GM23338 (cell line): ENCODE measurements around the gene APBB1IP. TPM values are rescaled to one million over a fixed set of nuclear protein-coding genes. Genes with fewer than 3 reads are reported as not detected.
A peak's percentile ranks its signal among the peaks of the same experiment; 100 is the strongest.

Source experiments
- ATAC-seq: fragments of 200-7000 bp; cut with Tn5 transposase; 3 replicates; pipeline ENCODE4 v1.9.1; 2020
- DNase-seq: peaks from one replicate; pipeline ENCODE4 v3.0.0-alpha.2; 2015; ENCODE audit warnings: low spot score
- H2AFZ ChIP-seq: fragments of 200-600 bp; sonication (generic); 2 replicates; pipeline ENCODE4 v1.8.0; 2016; ENCODE audit warnings: antibody characterized with exemption, mild to moderate bottlenecking, moderate library complexity
- H3F3A ChIP-seq: fragments of 200-600 bp; sonication (generic); replicated peaks from 2 replicates; pipeline ENCODE4 v1.8.0; 2017; ENCODE audit warnings: antibody characterized with exemption, mixed run types, low read depth
- H3K27ac ChIP-seq: fragments of 200-600 bp; sonication (generic); 2 replicates; pipeline ENCODE4 v1.6.1; 2016; ENCODE audit warnings: low read depth
- H3K27me3 ChIP-seq: fragments of 200-600 bp; sonication (generic); 2 replicates; pipeline ENCODE4 v1.8.0; 2016; ENCODE audit warnings: mild to moderate bottlenecking, mixed run types, moderate library complexity; ENCODE audit not compliant: insufficient read depth
- H3K36me3 ChIP-seq: fragments of 200-600 bp; sonication (generic); 2 replicates; pipeline ENCODE4 v1.8.0; 2016; ENCODE audit warnings: mild to moderate bottlenecking; ENCODE audit not compliant: insufficient read depth
- H3K4me1 ChIP-seq: fragments of 200-600 bp; sonication (generic); 2 replicates; pipeline ENCODE4 v1.8.0; 2016; ENCODE audit warnings: mild to moderate bottlenecking, moderate library complexity; ENCODE audit not compliant: insufficient read depth
- H3K4me2 ChIP-seq: fragments of 200-600 bp; sonication (generic); 2 replicates; pipeline ENCODE4 v1.7.1; 2017; ENCODE audit warnings: mixed run types
- H3K4me3 ChIP-seq: fragments of 200-600 bp; sonication (generic); 2 replicates; pipeline ENCODE4 v1.6.1; 2016; ENCODE audit warnings: mixed run types
- H3K79me2 ChIP-seq: fragments of 200-600 bp; sonication (generic); replicated peaks from 2 replicates; pipeline ENCODE4 v1.8.0; 2017; ENCODE audit warnings: mild to moderate bottlenecking; ENCODE audit not compliant: insufficient read depth
- H3K9me2 ChIP-seq: fragments of 200-600 bp; sonication (generic); 2 replicates; pipeline ENCODE4 v1.8.0; 2017; ENCODE audit not compliant: insufficient read depth
- H4K20me1 ChIP-seq: fragments of 200-600 bp; sonication (generic); replicated peaks from 2 replicates; pipeline ENCODE4 v1.8.0; 2017; ENCODE audit warnings: mild to moderate bottlenecking; ENCODE audit not compliant: insufficient read depth
- H3K27ac Mint-ChIP-seq: 2 replicates; pipeline ENCODE4 v1.8.0; 2020; ENCODE audit warnings: inconsistent platforms, mild to moderate bottlenecking, moderate library complexity, mixed read lengths
- H3K27me3 Mint-ChIP-seq: 3 replicates; pipeline ENCODE4 v1.8.0; 2022; ENCODE audit warnings: low read depth, mild to moderate bottlenecking, moderate library complexity, mixed read lengths, inconsistent platforms; ENCODE audit not compliant: insufficient read depth, poor library complexity
- H3K36me3 Mint-ChIP-seq: 3 replicates; pipeline ENCODE4 v1.8.0; 2021; ENCODE audit warnings: low read depth, mild to moderate bottlenecking, inconsistent platforms, moderate library complexity, mixed read lengths
- H3K4me1 Mint-ChIP-seq: 3 replicates; pipeline ENCODE4 v1.8.0; 2020; ENCODE audit warnings: mild to moderate bottlenecking, inconsistent platforms, mixed read lengths
- H3K4me3 Mint-ChIP-seq: 3 replicates; pipeline ENCODE4 v1.8.0; 2021; ENCODE audit warnings: moderate library complexity, mild to moderate bottlenecking, inconsistent platforms, mixed read lengths
- H3K9me3 Mint-ChIP-seq: 3 replicates; pipeline ENCODE4 v1.8.0; 2020; ENCODE audit warnings: moderate library complexity, mild to moderate bottlenecking, inconsistent platforms, mixed read lengths
- REST ChIP-seq: IDR thresholded peaks from one replicate; pipeline ENCODE4 v1.6.1; 2018; ENCODE audit warnings: antibody characterized with exemption; ENCODE audit not compliant: unreplicated experiment
- ZNF331 ChIP-seq: fragments of 250-450 bp; sonication (Bioruptor Pico); IDR thresholded peaks from 2 replicates; pipeline ENCODE4 v1.5.0; 2020; ENCODE audit warnings: low read depth, mild to moderate bottlenecking, moderate library complexity
- long read RNA-seq: library from polyadenylated mRNA; unstranded; transcript quantifications from one replicate; pipeline ENCODE4 v2.0.0, GENCODE V29; 2020; ENCODE audit not compliant: unreplicated experiment
- polyA plus RNA-seq: library from polyadenylated mRNA; unstranded; fragments of >200 nt; fragmentation: Nextera tagmentation; extraction: Ambion mirVana; gene quantifications from 2 replicates; pipeline ENCODE4 v1.2.1, GENCODE V29; 2016
- total RNA-seq: library from RNA; depleted of rRNA; stranded (reverse); fragments of >200 nt; shearing (Covaris generic); gene quantifications from 2 replicates; pipeline ENCODE4 v1.2.3, GENCODE V29; 2014; rRNA removed
- TF ChIP-seq, protein P1 (sequence below), 2 experiments: fragments of 200-600 bp in 1 of 2; sonication (generic) in 1 of 2; conservative IDR thresholded peaks; 2 replicates each; pipeline versions ENCODE4 v1.5.1 to v1.6.1; 2016 to 2017; ENCODE audit warnings: antibody characterized with exemption in 2 of 2, low read depth in 2 of 2, mild to moderate bottlenecking in 2 of 2, moderate library complexity in 1 of 2

Gene APBB1IP, protein sequence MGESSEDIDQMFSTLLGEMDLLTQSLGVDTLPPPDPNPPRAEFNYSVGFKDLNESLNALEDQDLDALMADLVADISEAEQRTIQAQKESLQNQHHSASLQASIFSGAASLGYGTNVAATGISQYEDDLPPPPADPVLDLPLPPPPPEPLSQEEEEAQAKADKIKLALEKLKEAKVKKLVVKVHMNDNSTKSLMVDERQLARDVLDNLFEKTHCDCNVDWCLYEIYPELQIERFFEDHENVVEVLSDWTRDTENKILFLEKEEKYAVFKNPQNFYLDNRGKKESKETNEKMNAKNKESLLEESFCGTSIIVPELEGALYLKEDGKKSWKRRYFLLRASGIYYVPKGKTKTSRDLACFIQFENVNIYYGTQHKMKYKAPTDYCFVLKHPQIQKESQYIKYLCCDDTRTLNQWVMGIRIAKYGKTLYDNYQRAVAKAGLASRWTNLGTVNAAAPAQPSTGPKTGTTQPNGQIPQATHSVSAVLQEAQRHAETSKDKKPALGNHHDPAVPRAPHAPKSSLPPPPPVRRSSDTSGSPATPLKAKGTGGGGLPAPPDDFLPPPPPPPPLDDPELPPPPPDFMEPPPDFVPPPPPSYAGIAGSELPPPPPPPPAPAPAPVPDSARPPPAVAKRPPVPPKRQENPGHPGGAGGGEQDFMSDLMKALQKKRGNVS
- total RNA-seq (0.14 TPM in 1 of 2 replicates, not detected in the other), polyA plus RNA-seq (0.07 and 0.16 TPM in 2 replicates)
- long read RNA-seq: 0 reads

DNA sequence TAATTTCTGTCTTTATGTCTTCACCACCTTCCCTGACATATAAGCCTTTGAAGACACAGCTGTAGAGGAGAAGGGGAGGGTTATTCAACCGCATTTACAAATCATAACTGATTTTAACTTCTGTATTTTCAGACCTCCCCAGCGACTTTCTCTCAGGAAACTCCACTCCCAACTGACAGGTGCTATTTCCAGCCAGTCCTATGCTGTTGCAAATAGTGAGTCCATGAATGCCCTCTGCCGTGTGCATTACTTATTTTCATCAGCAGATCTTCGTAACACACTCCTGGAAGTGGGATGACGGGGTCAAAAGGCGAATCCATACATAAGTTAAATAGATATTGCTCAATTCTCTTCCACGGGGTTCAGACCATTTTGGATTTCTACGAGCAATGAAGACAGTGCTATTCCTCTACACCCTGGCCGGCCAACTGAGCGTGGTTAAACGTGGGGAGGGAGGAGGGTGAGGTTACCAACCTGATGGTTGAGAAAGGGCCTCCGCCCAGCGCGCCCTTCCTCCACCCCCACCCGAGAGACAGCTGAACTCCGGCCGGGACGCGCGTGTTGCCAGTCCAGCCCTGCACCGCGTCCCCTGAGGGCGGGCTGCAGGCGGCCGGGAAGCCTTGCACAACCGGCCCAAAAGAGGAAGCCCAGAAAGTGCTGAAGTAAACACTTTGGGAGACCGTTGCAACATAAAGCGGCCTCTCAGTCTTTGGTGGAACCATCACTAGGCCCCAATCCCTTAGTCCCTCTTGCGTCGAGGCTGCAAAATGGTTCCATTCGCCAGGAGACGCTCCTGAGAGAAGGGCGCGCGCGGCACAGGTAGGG, at the start of gene APBB1IP:
Gene APBB1IP (plus strand): TSS at position 705 of the 825 bp plus-strand sequence. CDS start 53,986 bp downstream, outside the sequence.
- peaks cover 6% of the 10 kb centered on the region; the same call in 2 of the 3 replicates for H3K4me1 Mint-ChIP-seq
- peaks cover 10% of the 10 kb centered on the region for H3K27me3 Mint-ChIP-seq
- no peak within 1 kb of the TSS for H3K27ac Mint-ChIP-seq
- H3K4me1 ChIP-seq: peaks cover 14% of the 10 kb centered on the region; the same call in 1 of the 2 replicates
- H3F3A ChIP-seq: no peaks in the 10 kb centered on the region
- no peak within 1 kb of the TSS for H3K27ac ChIP-seq
- no peaks in the 10 kb centered on the region for H4K20me1 ChIP-seq
- H2AFZ ChIP-seq: peak within 1 kb of the TSS; percentile 99
- DNase-seq: peak; percentile 71
- no peak for TF ChIP-seq REST
- TF ChIP-seq, protein P1, sequence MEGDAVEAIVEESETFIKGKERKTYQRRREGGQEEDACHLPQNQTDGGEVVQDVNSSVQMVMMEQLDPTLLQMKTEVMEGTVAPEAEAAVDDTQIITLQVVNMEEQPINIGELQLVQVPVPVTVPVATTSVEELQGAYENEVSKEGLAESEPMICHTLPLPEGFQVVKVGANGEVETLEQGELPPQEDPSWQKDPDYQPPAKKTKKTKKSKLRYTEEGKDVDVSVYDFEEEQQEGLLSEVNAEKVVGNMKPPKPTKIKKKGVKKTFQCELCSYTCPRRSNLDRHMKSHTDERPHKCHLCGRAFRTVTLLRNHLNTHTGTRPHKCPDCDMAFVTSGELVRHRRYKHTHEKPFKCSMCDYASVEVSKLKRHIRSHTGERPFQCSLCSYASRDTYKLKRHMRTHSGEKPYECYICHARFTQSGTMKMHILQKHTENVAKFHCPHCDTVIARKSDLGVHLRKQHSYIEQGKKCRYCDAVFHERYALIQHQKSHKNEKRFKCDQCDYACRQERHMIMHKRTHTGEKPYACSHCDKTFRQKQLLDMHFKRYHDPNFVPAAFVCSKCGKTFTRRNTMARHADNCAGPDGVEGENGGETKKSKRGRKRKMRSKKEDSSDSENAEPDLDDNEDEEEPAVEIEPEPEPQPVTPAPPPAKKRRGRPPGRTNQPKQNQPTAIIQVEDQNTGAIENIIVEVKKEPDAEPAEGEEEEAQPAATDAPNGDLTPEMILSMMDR (conservative IDR thresholded peaks at IDR 0.05; ENCODE audit: low read depth in 2 of 2): 0 out of 4 replicates have a peak, but pooled peaks of 1 of the 2 experiments have one; percentile 1
- ATAC-seq: peak; percentile 86
- peaks cover 38% of the 10 kb centered on the region for H3K27me3 ChIP-seq
- peak within 1 kb of the TSS; percentile 67 for H3K4me3 Mint-ChIP-seq
- H3K9me2 ChIP-seq: 0 out of 2 replicates have a peak, but pooled peaks cover 3% of the 10 kb centered on the region
- no peaks in the 10 kb centered on the region for H3K36me3 Mint-ChIP-seq
- no peaks in the 10 kb centered on the region for H3K79me2 ChIP-seq
- H3K4me2 ChIP-seq: peak within 1 kb of the TSS; percentile 85
- no peaks in the 10 kb centered on the region for H3K36me3 ChIP-seq
- peak within 1 kb of the TSS; percentile 63 for H3K4me3 ChIP-seq
- H3K9me3 Mint-ChIP-seq: no peaks in the 10 kb centered on the region

DNA sequence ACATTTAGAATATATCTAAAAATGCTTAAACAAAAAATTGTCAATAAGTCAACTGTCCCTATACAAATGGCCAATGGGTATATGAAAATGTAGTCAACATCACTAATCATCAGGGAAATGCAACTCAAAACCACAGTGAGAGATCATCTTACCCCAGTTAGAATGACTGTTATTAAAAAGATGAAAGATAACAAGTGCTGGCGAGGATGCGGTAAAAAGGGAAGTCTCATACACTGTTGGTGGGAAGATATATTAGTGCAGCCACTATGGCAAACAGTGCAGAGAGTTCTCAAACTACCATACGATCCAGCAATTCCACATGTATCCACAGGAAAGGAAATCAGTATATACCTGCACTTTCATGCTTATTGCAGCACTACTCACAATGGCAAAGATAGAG, 48.6 kb upstream of the APBB1IP start:
- Mint-ChIP-seq H3K36me3 (no peaks in the 10 kb centered on the region), H3K27me3 (peaks cover 13% of the 10 kb centered on the region), H3K27ac (no peak overlapping the region), H3K4me1 (peaks cover 4% of the 10 kb centered on the region; the same call in 1 of the 3 replicates), H3K4me3 (no peak overlapping the region), H3K9me3 (no peaks in the 10 kb centered on the region)
- TF ChIP-seq REST: no peak
- TF ChIP-seq ZNF331 (CRISPR knock-in tag): no peak
- no peaks in the 10 kb centered on the region for H3K4me1 ChIP-seq
- H4K20me1 ChIP-seq: no peaks in the 10 kb centered on the region
- no peaks in the 10 kb centered on the region for H3K79me2 ChIP-seq
- no peak overlapping the region for H2AFZ ChIP-seq
- peaks cover 25% of the 10 kb centered on the region for H3K27me3 ChIP-seq
- H3K27ac ChIP-seq: no peak overlapping the region
- no peaks in the 10 kb centered on the region for H3K36me3 ChIP-seq
- ATAC-seq (no peak), DNase-seq (no peak)
- H3K4me2 ChIP-seq: no peak overlapping the region
- H3K4me3 ChIP-seq: no peak overlapping the region
- no peaks in the 10 kb centered on the region for H3F3A ChIP-seq
- H3K9me2 ChIP-seq: no peaks in the 10 kb centered on the region
